ENCODE measurements around the gene ODC1.

The ODC1 gene

GRCh38 chr2:10413991-10414451 is 34.1 kb downstream of the ODC1 start:
- DNase-seq (ENCODE audit: low read depth) = no peak
- in situ Hi-C loops (cut with HindIII; ENCODE audit: low sequenced_read_pairs) = no loop called here
- TF ChIP-seq CTCF (IDR thresholded peaks at IDR 0.05; ENCODE audit: low read depth, low read length, missing control alignments) = no peak
- no peak overlapping the region for H3K4me3 ChIP-seq (ENCODE audit: low read depth, low read length)

DNA sequence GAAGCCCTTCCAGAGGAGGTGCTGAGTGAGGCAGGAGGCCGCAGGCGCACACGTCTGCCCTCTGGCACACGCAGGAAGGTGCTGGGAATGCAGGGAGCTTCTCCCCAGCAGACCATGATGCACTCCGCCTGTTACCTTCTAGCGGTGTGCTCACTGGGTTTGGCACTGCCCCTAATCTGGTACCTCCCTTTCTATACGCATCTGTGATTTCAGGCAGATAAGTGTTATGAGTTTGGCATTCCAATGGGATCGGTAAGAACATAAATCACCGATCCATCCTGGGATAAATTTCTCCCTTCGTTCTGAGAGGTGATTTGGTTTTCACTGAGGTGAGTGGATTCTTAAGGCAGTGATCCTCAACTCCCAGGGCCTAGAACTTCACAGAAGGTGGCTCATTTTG is 34.6 kb downstream of the ODC1 start:
- no peak for TF ChIP-seq CTCF (IDR thresholded peaks at IDR 0.05; ENCODE audit: low read depth, low read length, missing control alignments)
- H3K4me3 ChIP-seq (ENCODE audit: low read depth, low read length) = no peak overlapping the region
- in situ Hi-C loops (cut with HindIII; ENCODE audit: low sequenced_read_pairs) = no loop called here
- no peak for DNase-seq (ENCODE audit: low read depth)

- in situ Hi-C loops (cut with HindIII; ENCODE audit: low sequenced_read_pairs) = no loop called here
- no peak overlapping the region for H3K4me3 ChIP-seq (ENCODE audit: low read depth, low read length)
- TF ChIP-seq CTCF (IDR thresholded peaks at IDR 0.05; ENCODE audit: low read depth, low read length, missing control alignments) = no peak
- no peak for DNase-seq (ENCODE audit: low read depth)
These were observed 35.7 kb downstream of the ODC1 start for GRCh38 chr2:10412380-10412779.

DNA sequence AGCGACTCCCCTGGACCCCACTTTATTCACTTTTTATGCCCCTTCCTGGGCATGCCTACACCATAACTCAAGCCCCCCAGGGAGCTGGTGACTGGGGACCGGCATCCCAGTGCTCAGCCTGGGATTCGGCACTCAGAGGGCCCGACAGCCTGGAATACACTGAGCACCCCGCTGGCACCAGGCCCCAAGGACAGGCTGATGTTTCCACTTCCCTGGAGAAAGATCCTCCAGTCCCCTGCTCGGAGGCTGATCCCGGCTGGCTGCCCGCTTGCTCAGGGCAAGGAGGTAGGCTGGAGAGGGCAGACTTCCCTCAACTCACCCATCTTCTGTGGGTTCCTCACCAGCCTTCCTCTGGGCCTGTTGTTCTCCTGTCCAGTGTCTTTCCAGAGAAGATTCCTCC is 36.6 kb downstream of the ODC1 start:
- H3K4me3 ChIP-seq (ENCODE audit: low read depth, low read length) = no peak overlapping the region
- in situ Hi-C loops (cut with HindIII; ENCODE audit: low sequenced_read_pairs) = no loop called here
- no peak for TF ChIP-seq CTCF (IDR thresholded peaks at IDR 0.05; ENCODE audit: low read depth, low read length, missing control alignments)
- no peak for DNase-seq (ENCODE audit: low read depth)

DNA sequence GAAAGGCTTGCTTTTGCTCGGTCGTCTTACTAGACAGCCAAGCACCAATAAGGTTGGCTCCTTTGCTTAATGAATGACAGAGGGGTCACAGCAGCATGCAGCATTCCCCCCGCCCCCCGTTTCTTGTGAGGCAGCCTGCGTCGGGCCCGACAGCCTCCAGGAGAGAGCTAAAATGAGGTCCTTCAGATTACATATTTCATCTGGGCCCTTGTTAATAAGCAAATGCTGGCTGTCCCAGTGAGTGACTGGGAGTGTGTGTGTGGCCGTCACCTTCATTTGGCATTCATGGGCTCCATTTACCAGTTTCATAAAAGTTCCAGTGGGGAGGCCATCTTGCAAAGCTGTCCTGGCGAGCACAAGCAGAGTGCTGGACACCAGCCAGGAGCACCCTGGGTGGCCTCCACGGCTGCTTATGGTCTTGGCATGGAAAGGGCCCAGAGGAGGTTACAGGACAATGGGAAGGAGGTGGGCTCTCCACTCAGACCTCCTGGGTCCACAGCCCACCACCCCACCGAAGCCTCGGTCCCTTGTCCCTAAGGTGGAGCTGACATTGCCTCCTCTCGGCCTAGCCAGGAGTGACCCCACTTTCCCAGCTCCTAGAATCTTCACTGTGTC is 37.2 kb downstream of the ODC1 start:
- H3K4me3 ChIP-seq (ENCODE audit: low read depth, low read length) = no peak overlapping the region
- no peak for DNase-seq (ENCODE audit: low read depth)
- in situ Hi-C loops (cut with HindIII; ENCODE audit: low sequenced_read_pairs) = no loop called here
- TF ChIP-seq CTCF (IDR thresholded peaks at IDR 0.05; ENCODE audit: low read depth, low read length, missing control alignments) = no peak

DNA sequence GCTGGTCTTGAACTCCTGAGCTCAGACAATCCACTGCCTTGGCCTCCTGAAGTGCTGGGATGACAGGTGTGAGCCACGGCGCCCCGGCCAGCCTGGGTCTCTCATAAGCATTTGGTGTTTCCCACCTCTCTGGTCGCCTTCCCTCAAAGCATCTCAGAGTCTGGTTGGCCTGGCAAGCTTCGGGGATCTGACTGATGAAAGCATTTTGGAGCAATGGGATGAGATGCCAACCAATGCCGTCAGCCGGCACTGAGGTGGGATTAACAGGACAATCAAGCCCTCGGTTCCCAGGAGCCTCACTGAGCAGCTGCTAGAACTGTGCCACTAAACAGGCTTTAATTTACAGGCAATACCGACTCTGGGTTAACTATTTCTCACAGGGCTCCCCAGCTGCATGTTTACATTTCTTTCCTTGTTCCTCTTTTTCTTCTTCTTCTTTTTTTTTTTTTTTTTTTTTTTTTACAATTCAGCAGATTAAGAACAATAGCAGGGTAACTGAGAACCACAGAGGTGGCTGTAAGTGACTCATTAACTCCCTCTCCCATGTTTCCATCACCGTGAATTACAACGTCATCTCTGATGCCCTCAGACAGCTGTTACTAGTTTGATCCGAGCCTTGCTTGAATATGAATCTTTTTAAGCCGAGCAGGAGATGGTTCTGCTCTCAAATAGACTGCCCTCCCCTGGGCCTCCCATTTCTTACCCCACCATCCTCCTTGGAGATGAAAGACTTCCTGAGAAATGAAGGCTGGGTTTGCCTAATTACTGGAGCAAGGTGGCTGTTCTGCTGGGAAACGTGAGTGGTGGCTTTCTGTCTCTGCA is 37.9 kb downstream of the ODC1 start:
- no peak overlapping the region for H3K4me3 ChIP-seq (ENCODE audit: low read depth, low read length)
- no peak for DNase-seq (ENCODE audit: low read depth)
- TF ChIP-seq CTCF (IDR thresholded peaks at IDR 0.05; ENCODE audit: low read depth, low read length, missing control alignments) = no peak
- in situ Hi-C loops (cut with HindIII; ENCODE audit: low sequenced_read_pairs) = no loop called here
